Fibroblast of upper back skin (primary cell): ENCODE data around the gene RPS2.
A peak's percentile ranks its signal among the peaks of the same experiment; 100 is the strongest.

Experiments
- DNase-seq: peaks from one replicate; pipeline ENCODE4 v3.0.0-alpha.2; 2013

Gene RPS2

GRCh38 chr16:1998852-1999801, 34.5 kb upstream of the RPS2 start:
- no peak for DNase-seq

GRCh38 chr16:1998360-1998835, 33.8 kb upstream of the RPS2 start:
- DNase-seq, result no peak

- DNase-seq, result no peak
Measured at GRCh38 chr16:1997494-1998359, 33.1 kb upstream of the RPS2 start.

- no peak for DNase-seq
Measured at GRCh38 chr16:1993731-1994131, 29.1 kb upstream of the RPS2 start.

- DNase-seq, result no peak
Measured at GRCh38 chr16:1992704-1993317, 28.2 kb upstream of the RPS2 start.

- peak; percentile 92 for DNase-seq
Measured at GRCh38 chr16:1991948-1992703, 27.5 kb upstream of the RPS2 start.

GRCh38 chr16:1991588-1991947, 26.9 kb upstream of the RPS2 start:
- DNase-seq, result no peak

GRCh38 chr16:1991135-1991551, 26.5 kb upstream of the RPS2 start:
- DNase-seq, result no peak

GRCh38 chr16:1990351-1991134, 25.9 kb upstream of the RPS2 start:
- no peak for DNase-seq

- no peak for DNase-seq
Measured at GRCh38 chr16:1990101-1990350, 25.4 kb upstream of the RPS2 start.

- no peak for DNase-seq
Measured at GRCh38 chr16:1989209-1990100, 24.8 kb upstream of the RPS2 start, which contains the start of gene SYNGR3. SYNGR3 (plus strand) TSS chr16:1989970; CDS start chr16:1990103, 133 bp downstream.

GRCh38 chr16:1987198-1987597, 22.6 kb upstream of the RPS2 start:
- no peak for DNase-seq

- no peak for DNase-seq
Measured at GRCh38 chr16:1985466-1986150, 21.0 kb upstream of the RPS2 start.

- peak; percentile 6 for DNase-seq
Measured at GRCh38 chr16:1984347-1985225, 20.0 kb upstream of the RPS2 start.

GRCh38 chr16:1983544-1984346, 19.1 kb upstream of the RPS2 start, which contains the start of gene GFER:
GFER (plus strand) TSS chr16:1984193; CDS start chr16:1984219, 26 bp downstream.
- DNase-seq, result peak; percentile 89

- no peak for DNase-seq
Measured at GRCh38 chr16:1982991-1983543, 18.4 kb upstream of the RPS2 start.

- no peak for DNase-seq
Measured at GRCh38 chr16:1982013-1982433, 17.4 kb upstream of the RPS2 start.

GRCh38 chr16:1981398-1981836, 16.8 kb upstream of the RPS2 start, which contains the start of gene NOXO1:
NOXO1 (minus strand) TSS chr16:1981469; CDS start chr16:1981179, 290 bp downstream.
- DNase-seq, result no peak
